Liver (tissue), 9 donors: Measurements from ENCODE around the gene SCNN1A. TPM values are rescaled to one million over a fixed set of nuclear protein-coding genes. Genes with fewer than 3 reads are reported as not detected.

Experiments used
- DNase-seq: peaks from one replicate; pipeline ENCODE4 v3.0.0-alpha.2; 2017; ENCODE audit warnings: low spot score
- H3K27ac ChIP-seq, 2 donors: one replicate each; pipeline ENCODE4 v1.7.0; 2013; ENCODE audit warnings: inconsistent platforms in 2 of 2, low read length in 2 of 2, control low read depth in 1 of 2, low read depth in 1 of 2, mild to moderate bottlenecking in 1 of 2
- H3K27me3 ChIP-seq, 4 donors: one replicate each; pipeline versions ENCODE4 v1.6.1 to v1.7.0; 2013; ENCODE audit warnings: low read length in 3 of 4, inconsistent platforms in 1 of 4, mild to moderate bottlenecking in 1 of 4, moderate library complexity in 1 of 4; ENCODE audit not compliant: control insufficient read depth in 4 of 4, insufficient read depth in 4 of 4
- H3K36me3 ChIP-seq, 4 donors: one replicate each; pipeline versions ENCODE4 v1.6.1 to v1.7.0; 2013; ENCODE audit warnings: low read length in 3 of 4, mild to moderate bottlenecking in 3 of 4, low read depth in 1 of 4, moderate library complexity in 1 of 4; ENCODE audit not compliant: control insufficient read depth in 4 of 4, insufficient read depth in 3 of 4
- H3K4me1 ChIP-seq, 4 donors: one replicate each; pipeline versions ENCODE4 v1.6.1 to v1.7.0; 2013; ENCODE audit warnings: low read length in 3 of 4, mild to moderate bottlenecking in 3 of 4, moderate library complexity in 1 of 4; ENCODE audit not compliant: control insufficient read depth in 4 of 4, insufficient read depth in 4 of 4
- H3K4me3 ChIP-seq, 3 donors: one replicate each; pipeline versions ENCODE4 v1.6.1 to v1.7.0; 2013; ENCODE audit warnings: low read length in 3 of 3, control low read depth in 1 of 3, low read depth in 1 of 3, mild to moderate bottlenecking in 1 of 3
- H3K9ac ChIP-seq, 2 donors: one replicate each; pipeline ENCODE4 v1.7.0; 2013; ENCODE audit warnings: low read length in 2 of 2, mild to moderate bottlenecking in 2 of 2, moderate library complexity in 2 of 2, control low read depth in 1 of 2, low read depth in 1 of 2
- H3K9me3 ChIP-seq, 4 donors: one replicate each; pipeline versions ENCODE4 v1.6.1 to v1.7.0; 2013; ENCODE audit warnings: low read length in 3 of 4; ENCODE audit not compliant: control insufficient read depth in 4 of 4
- ATF3 ChIP-seq: IDR thresholded peaks from 2 replicates; pipeline ENCODE4 v1.6.1; 2016; ENCODE audit warnings: antibody characterized with exemption
- FOXA1 ChIP-seq: IDR thresholded peaks from 2 replicates; pipeline ENCODE4 v1.6.1; 2016; ENCODE audit warnings: antibody characterized with exemption
- FOXA2 ChIP-seq: IDR thresholded peaks from 2 replicates; pipeline ENCODE4 v1.6.1; 2016; ENCODE audit warnings: antibody characterized with exemption
- HNF4A ChIP-seq, 2 donors: conservative IDR thresholded peaks; 2 replicates each; pipeline ENCODE4 v1.6.1; 2016; ENCODE audit warnings: antibody characterized with exemption in 2 of 2, mild to moderate bottlenecking in 2 of 2
- HNF4G ChIP-seq: IDR thresholded peaks from 2 replicates; pipeline ENCODE4 v1.6.1; 2016; ENCODE audit warnings: antibody characterized with exemption
- MAX ChIP-seq: IDR thresholded peaks from 2 replicates; pipeline ENCODE4 v1.6.1; 2016; ENCODE audit warnings: antibody characterized with exemption
- NR2F2 ChIP-seq: IDR thresholded peaks from 2 replicates; pipeline ENCODE4 v1.6.1; 2016; ENCODE audit warnings: antibody characterized with exemption
- RAD21 ChIP-seq, 2 donors: IDR thresholded peaks; 2 replicates each; pipeline ENCODE4 v1.6.1; 2016; ENCODE audit warnings: antibody characterized with exemption in 2 of 2, mild to moderate bottlenecking in 2 of 2
- RXRA ChIP-seq, 2 donors: IDR thresholded peaks; 2 replicates each; pipeline ENCODE4 v1.6.1; 2017 to 2018; ENCODE audit warnings: antibody characterized with exemption in 2 of 2, mild to moderate bottlenecking in 1 of 2
- SP1 ChIP-seq: IDR thresholded peaks from 2 replicates; pipeline ENCODE4 v1.6.1; 2018; ENCODE audit warnings: antibody characterized with exemption, mild to moderate bottlenecking
- TAF1 ChIP-seq: conservative IDR thresholded peaks from 2 replicates; pipeline ENCODE4 v1.6.1; 2016; ENCODE audit warnings: antibody characterized with exemption, mild to moderate bottlenecking
- YY1 ChIP-seq: IDR thresholded peaks from 2 replicates; pipeline ENCODE4 v1.6.1; 2016; ENCODE audit warnings: antibody characterized with exemption, mild to moderate bottlenecking
- WGBS: extraction: QIAGEN DNeasy Blood & Tissue Kit; methylation state at CpG from one replicate; pipeline ENCODE4 v1.1.7; 2013; 5-methylcytosine and 5-hydroxymethylcytosine counted together
- polyA plus RNA-seq, 2 donors: library from polyadenylated mRNA; stranded (reverse) in 1 of 2; unstranded in 1 of 2; fragments of 200-250 nt in 1 of 2; fragments of >200 nt in 1 of 2; fragmentation: Nextera tagmentation in 1 of 2; extraction: Ambion mirVana in 1 of 2; gene quantifications; one replicate each; pipeline versions ENCODE4 v1.2.1 to v1.2.3, GENCODE V29; 2013 to 2015
- total RNA-seq, 2 donors: library from RNA; depleted of rRNA; stranded (reverse); fragments of >200 nt; gene quantifications; one replicate each; pipeline ENCODE4 v1.2.3, GENCODE V29; 2014
- TF ChIP-seq, protein P1 (sequence below): IDR thresholded peaks from 2 replicates; pipeline ENCODE4 v1.6.1; 2016; ENCODE audit warnings: antibody characterized with exemption, mild to moderate bottlenecking
- donor health status: healthy.
- donor health status: healthy.
- donor health status: healthy.
- donor health status: healthy.
- donor health status: healthy.

SCNN1A gene
- total and polyA plus RNA-seq, 4 donors = 0.47 to 7.7 (median 2.9) TPM

DNA sequence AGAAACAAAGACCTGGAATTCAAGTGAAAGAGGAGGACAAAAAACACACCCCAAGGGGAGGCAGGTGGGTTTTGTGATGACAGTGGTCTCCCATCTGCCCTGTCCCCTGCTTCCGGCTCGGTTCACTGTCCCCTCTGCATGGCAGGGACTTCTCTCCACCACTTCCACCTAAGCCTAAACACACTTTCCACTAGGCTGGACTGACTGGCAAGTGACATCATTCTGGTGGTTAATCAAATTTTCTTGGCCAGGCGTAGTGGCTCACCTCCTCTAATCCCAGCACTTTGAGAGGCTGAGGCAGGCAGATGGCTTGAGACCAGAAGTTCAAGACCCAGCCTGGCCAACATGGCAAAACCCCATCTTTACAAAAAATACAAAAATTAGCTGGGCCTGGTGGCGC lies 53.0 kb downstream of the SCNN1A start:
- no peak for TF ChIP-seq SP1
- TF ChIP-seq FOXA2 = no peak
- no peak for TF ChIP-seq YY1
- no peak for TF ChIP-seq MAX
- TF ChIP-seq NR2F2 = no peak
- TF ChIP-seq, protein P1, sequence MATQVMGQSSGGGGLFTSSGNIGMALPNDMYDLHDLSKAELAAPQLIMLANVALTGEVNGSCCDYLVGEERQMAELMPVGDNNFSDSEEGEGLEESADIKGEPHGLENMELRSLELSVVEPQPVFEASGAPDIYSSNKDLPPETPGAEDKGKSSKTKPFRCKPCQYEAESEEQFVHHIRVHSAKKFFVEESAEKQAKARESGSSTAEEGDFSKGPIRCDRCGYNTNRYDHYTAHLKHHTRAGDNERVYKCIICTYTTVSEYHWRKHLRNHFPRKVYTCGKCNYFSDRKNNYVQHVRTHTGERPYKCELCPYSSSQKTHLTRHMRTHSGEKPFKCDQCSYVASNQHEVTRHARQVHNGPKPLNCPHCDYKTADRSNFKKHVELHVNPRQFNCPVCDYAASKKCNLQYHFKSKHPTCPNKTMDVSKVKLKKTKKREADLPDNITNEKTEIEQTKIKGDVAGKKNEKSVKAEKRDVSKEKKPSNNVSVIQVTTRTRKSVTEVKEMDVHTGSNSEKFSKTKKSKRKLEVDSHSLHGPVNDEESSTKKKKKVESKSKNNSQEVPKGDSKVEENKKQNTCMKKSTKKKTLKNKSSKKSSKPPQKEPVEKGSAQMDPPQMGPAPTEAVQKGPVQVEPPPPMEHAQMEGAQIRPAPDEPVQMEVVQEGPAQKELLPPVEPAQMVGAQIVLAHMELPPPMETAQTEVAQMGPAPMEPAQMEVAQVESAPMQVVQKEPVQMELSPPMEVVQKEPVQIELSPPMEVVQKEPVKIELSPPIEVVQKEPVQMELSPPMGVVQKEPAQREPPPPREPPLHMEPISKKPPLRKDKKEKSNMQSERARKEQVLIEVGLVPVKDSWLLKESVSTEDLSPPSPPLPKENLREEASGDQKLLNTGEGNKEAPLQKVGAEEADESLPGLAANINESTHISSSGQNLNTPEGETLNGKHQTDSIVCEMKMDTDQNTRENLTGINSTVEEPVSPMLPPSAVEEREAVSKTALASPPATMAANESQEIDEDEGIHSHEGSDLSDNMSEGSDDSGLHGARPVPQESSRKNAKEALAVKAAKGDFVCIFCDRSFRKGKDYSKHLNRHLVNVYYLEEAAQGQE = no peak
- no peak for TF ChIP-seq RAD21 (IDR thresholded peaks at IDR 0.05)
- TF ChIP-seq HNF4G = no peak

DNA sequence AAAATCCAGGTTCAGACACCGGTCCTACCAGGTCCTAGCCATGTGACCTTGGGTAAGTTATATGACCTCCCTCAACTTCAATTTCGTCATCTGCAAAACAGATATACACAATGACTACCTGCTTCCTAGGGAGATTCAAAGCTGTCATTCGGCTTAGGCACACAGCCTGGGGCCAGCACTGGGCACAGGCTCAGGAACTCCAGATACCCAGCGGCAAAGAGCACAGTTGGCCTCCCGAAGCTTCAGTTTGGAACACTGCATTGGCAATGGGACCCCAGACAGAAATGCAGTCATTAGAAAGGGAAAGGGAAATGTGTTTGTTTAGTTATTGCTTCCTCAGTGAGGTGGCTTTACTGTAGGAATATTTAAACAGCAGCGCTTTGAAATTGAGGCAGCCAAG lies 53.5 kb downstream of the SCNN1A start:
- peak overlapping the region; percentile 49 to 82 for H3K27ac ChIP-seq
- H3K4me3 ChIP-seq = no peak overlapping the region
- TF ChIP-seq RXRA (IDR thresholded peaks at IDR 0.05) (peak; percentile 40 to 50), FOXA1 (no peak), SP1 (peak; percentile 52), HNF4A (conservative IDR thresholded peaks at IDR 0.05) (peak; percentile 23 to 27), ATF3 (peak; percentile 55), YY1 (no peak), TAF1 (peak; percentile 70), RAD21 (IDR thresholded peaks at IDR 0.05) (peak in 1 of 2 donors; percentile 52)
- TF ChIP-seq, protein P1 = no peak
- H3K9ac ChIP-seq = no peak overlapping the region
- H3K9me3 ChIP-seq = no peaks in the 10 kb centered on the region
- peaks cover 4 to 37% (median 17%) of the 10 kb centered on the region in 4 donors for H3K4me1 ChIP-seq
- 42% methylated on average over 6 of the region's 6 CpGs for WGBS
- no peaks in the 10 kb centered on the region for H3K27me3 ChIP-seq
- no peak for DNase-seq
- peaks cover 0 to 2% (median 0%) of the 10 kb centered on the region in 4 donors for H3K36me3 ChIP-seq

More for the DNA sequence above, 53.0 kb downstream of the SCNN1A start:
- Histone ChIP-seq H3K27ac (peak overlapping the region; percentile 49 to 82), H3K27me3 (no peaks in the 10 kb centered on the region), H3K9me3 (no peaks in the 10 kb centered on the region), H3K4me1 (peaks cover 4 to 41% (median 18%) of the 10 kb centered on the region in 4 donors), H3K9ac (no peak overlapping the region), H3K4me3 (no peak overlapping the region), H3K36me3 (peaks cover 0 to 3% (median 1%) of the 10 kb centered on the region in 4 donors)
- WGBS = 90% methylated on average over 4 of the region's 4 CpGs
- DNase-seq = no peak
